ENCODE measurements around the gene NT5C1B. TPM values are rescaled to one million over a fixed set of nuclear protein-coding genes. Genes with fewer than 3 reads are reported as not detected.

The NT5C1B gene
- total RNA-seq, 1 donor from 2014 or later = not detected

DNA sequence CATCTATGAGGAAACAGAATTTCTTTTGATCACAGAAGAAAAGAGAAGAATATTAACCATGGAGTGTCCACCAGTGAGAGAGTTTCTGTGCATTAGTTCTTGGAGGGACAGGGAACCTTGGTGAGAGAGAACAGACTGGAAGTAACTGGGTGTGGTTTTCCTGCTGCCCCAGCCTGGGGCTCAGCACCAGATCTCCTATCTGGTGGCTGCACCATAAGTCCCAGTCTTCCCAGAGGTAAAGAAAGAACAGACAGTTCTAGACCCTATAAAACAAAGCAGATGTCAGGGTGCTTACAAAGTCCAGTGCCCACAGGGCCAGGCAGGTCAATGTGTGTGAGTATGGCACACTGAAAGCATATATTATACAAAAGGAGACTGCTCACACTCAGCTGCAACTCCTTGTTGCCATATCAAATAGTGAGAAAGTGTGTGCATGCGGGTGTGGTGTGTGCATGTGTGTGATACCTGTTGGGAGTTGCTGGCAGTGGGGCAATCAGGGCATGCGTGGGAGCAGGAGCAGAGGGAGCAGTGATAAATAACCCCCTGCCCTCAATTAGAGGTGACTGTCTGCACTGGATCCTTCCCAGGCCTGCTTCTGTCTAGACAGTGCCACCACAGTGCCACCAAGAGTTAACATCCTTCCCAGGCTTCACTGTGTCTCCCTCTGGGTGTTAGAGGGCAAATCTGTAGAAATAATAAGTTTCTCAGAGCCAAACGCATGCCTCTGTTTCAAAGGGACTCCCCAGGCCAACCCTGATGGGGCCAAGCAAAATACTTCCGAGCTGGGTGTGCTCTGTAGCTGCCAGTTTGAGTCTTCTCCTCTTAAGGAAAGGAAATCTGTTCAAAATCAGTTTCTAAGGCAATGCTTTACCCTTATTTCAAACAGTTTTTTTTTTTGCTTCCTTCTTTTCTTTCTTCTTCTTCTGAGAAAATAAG lies 74.6 kb downstream of the NT5C1B start:
- DNase-seq (ENCODE audit: low spot score) = no peak

Other genes starting within 250 kb of the NT5C1B start
- 20.6 TPM for gene RDH14, start 28.9 kb downstream of the NT5C1B start, total RNA-seq

All from ureter (tissue), 1 donor.